GM19240 (cell line): ENCODE results near the gene CHGA.

Experiments
- DNase-seq: peaks from one replicate; pipeline ENCODE4 v3.0.0; 2011; ENCODE audit warnings: low spot score; ENCODE audit not compliant: insufficient read length

CHGA gene

DNA sequence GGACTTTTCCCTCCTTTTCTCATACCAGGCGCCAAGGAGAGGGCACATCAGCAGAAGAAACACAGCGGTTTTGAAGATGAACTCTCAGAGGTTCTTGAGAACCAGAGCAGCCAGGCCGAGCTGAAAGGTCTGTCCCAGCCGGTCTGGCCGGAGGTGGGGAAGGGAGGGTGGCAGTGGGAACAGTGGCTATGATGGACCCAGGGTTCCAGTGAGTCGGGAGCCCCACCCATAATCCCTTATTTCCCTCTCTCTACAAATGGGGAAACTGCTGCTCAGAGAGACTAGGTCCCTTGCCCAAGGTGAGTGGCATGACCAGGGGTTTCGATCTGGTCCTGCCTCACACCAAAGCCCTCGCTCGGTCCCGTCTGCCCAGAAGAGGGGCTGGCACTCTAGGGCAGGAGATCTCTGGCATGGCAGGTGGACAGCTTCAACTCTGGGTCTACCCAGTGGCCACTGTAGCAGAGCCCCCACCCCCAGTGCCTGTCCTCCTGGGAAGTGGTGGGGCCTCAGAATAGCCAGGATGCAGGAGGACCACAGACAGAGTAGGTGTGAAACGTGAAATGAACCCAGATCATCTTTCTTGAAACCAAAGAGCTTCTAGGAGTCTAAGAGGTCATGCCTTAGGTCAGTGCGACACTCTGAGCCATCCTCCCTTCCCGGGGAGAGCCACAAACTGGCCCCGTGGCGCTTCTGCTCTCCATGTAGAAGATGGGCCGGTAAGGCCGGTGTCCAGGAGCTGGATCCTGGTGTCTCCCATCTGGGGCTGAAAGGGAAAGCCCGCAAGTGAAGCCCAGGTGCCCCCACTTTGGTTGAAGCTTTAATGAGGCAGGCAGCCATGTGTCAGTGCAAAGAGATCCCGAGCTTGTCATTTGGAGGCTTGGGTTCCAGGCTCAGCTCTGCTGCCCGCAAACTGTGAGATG lies 7.0 kb downstream of the CHGA start:
- DNase-seq, result no peak

DNA sequence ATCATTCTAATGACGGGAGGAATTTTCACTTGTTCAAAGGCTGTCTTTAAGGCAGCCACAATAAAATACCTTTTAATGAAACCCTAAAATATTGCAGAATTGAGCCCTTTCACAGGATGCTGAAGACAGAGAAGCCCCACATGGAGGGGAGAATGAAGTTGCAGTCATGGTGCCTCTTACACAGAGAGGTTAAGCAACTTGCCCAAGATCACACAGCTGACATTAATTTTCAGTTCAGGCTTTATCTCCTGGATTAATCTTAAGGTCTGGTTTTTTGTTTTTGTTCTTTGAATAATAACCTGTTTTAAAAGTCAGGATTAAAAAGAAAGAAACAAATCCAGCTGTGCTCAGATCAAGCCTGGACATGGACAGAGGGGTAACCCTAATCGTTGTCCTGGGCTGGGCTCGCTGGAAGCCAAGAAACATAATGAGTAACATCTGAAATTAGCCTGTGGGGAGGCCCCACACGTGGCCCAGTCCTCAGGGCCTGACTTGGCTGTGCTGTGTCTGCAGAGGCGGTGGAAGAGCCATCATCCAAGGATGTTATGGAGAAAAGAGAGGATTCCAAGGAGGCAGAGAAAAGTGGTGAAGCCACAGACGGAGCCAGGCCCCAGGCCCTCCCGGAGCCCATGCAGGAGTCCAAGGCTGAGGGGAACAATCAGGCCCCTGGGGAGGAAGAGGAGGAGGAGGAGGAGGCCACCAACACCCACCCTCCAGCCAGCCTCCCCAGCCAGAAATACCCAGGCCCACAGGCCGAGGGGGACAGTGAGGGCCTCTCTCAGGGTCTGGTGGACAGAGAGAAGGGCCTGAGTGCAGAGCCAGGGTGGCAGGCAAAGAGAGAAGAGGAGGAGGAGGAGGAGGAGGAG lies 8.0 kb downstream of the CHGA start:
- no peak for DNase-seq

GRCh38 chr14:92931681-92932447 lies 8.9 kb downstream of the CHGA start:
- DNase-seq, result no peak

- no peak for DNase-seq
Observed at GRCh38 chr14:92932448-92933395, 9.8 kb downstream of the CHGA start.

GRCh38 chr14:92933481-92933880 lies 10.5 kb downstream of the CHGA start:
- no peak for DNase-seq

DNA sequence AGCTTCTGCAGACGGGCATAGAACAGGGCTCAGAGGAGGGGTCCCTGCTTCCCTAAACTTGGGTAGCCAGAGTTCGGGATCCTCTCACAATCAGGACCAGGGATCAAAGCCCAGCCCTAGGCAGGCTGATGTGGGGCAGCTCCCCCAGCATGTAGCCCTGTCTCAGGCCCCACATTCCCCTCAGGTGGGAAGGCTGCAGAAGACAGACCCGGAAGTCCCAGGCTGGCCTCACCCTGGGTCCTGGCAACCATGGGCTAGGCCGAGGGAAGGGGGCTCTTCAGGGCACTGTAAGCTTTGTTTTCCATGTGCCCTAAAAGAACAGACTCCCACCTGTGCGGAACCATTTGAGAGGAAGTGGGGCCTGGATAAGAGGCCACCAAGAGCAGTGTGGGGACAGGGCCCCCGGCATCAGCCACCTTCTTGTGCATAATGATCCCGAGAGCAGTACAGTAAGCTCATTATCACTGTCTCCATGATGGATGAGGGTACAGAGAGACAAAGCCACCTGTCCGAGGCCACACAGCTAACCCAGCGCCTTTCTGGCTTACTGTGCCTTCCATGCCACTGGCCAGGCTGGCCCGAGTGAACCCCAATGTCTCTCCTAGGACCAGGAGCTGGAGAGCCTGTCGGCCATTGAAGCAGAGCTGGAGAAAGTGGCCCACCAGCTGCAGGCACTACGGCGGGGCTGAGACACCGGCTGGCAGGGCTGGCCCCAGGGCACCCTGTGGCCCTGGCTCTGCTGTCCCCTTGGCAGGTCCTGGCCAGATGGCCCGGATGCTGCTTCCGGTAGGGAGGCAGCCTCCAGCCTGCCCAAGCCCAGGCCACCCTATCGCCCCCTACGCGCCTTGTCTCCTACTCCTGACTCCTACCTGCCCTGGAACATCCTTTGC lies 11.5 kb downstream of the CHGA start:
- DNase-seq, result no peak

DNA sequence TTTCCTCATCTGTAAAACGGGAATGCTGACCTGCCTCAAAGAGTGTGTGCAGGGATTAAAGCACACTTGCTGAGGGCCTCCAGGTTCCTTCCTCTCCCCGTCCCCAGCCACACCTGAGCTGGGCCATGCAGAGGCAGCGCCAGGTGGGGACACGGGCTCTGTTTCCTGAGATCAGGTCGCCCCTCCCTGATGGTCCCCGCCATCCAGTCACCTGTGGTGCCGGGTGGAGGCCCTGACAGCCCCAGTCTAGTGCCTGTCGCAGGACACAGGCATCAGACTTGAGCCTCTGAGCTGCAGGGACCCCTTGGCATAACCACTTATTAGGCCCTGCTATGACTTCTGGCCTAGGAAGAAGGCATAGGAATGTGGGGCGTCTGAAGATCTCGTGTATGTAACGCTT lies 12.5 kb downstream of the CHGA start:
- DNase-seq, result no peak

- DNase-seq, result no peak
Observed at GRCh38 chr14:92936085-92936484, 13.1 kb downstream of the CHGA start.

DNA sequence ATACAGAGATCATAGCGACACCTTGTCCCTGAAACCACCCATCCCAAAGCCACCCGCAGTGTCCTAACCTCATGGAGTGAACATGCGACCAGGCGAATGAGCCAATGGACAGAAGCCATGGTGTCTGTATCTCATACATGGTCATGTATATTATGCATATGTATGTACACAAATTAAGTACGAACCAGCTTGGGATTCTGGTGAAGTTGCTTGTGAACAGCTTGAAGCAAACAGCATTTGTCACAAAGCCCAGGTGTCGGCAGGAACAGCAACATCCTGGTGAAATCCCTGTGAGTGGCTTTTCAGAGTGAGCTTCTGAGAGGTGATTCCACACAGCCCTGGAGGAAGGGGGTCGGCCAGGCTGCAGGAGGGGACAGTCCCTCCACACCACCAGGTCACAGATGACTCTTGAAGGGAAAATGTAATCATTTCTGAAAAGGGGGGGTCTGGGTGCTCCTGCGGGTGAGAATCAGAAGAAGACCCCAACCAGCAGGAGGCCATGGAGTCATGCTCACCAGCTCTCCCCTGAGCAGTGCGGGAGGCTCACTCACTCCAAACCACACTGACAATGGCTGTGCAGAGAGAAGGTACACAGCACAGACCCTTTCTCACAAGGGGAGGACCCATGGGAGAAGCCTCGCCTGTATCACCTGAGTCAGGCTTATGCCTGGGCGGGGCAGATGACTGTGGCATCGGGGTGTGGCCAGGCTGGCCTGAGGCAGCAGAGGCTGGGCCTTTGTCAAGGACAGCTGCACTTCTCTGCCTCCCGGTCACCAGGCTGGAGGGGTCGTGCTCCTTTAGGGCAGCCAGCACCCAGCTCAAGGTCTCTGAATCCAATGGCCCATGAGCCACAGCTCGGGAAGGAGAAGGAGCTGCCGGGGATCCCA lies 14.3 kb downstream of the CHGA start:
- DNase-seq, result no peak

- no peak for DNase-seq
Observed at GRCh38 chr14:92938235-92938875, 15.4 kb downstream of the CHGA start.

DNA sequence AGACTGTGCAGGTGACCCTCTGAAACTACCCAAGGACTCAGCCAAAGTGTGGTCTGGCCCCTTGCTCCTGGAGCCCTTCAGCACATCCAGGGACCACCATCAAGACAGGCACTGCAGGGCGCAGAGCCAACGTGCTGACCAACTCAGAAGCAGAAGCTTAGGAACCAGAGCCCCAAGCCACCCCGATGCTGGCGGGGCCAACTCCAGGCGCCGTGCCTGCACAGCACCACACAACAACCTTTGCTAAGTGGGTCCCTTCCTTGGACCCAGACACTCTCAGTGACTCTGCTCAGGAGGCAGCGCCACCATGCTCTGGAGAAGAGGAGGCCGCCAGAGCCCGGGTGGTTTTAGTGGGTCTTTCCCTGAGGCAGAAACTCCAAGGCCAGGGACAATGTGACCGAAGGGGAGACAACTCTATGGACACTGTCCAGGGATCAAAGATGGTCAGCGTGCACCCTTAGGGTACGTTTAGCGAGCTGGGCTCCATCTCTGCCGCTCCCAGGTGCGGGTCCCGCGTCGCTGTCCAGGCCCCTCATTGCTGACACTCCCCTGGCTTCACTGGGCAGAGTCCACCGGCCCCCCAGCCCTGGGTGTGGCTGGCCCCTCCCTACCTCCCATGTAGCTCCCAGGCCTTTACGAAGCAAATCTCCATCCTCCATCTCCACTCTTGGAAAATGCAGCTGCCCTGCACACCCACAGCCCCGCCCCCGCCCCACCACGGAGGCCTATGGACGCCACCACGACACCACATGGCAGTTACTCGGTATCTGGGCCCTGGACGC lies 16.1 kb downstream of the CHGA start:
- no peak for DNase-seq

- DNase-seq, result no peak
Observed at GRCh38 chr14:92939699-92940098, 16.7 kb downstream of the CHGA start.

- DNase-seq, result no peak
Observed at GRCh38 chr14:92940543-92940942, 17.6 kb downstream of the CHGA start.

GRCh38 chr14:92941531-92941930 lies 18.6 kb downstream of the CHGA start:
- DNase-seq, result no peak

GRCh38 chr14:92942136-92942535 lies 19.2 kb downstream of the CHGA start:
- no peak for DNase-seq

GRCh38 chr14:92942576-92942975 lies 19.6 kb downstream of the CHGA start:
- no peak for DNase-seq
